TTC549 (cell line): Measurements from ENCODE around the gene SPECC1.
"Not testable (repeated sequence)": the region's sequence is repeated elsewhere in the genome, so short reads cannot be mapped to it uniquely, and the experiment has no call there.

ENCODE experiments used
- FAIRE-seq: peaks from 2 replicates; lab custom pipeline; 2012; peaks lifted over from hg19 to GRCh38; lab: Jason Lieb, UNC

Gene SPECC1

GRCh38 chr17:20313306-20313705, 304.1 kb downstream of the SPECC1 start:
- FAIRE-seq: no peak

- FAIRE-seq: no peak
Measured at GRCh38 chr17:20313891-20314290, 304.7 kb downstream of the SPECC1 start.

GRCh38 chr17:20314834-20315233, 305.7 kb downstream of the SPECC1 start:
- no peak for FAIRE-seq

GRCh38 chr17:20315311-20315710, 306.2 kb downstream of the SPECC1 start:
- FAIRE-seq: no peak

GRCh38 chr17:20315821-20316220, 306.7 kb downstream of the SPECC1 start:
- FAIRE-seq: no peak

- FAIRE-seq: not testable (repeated sequence)
Measured at GRCh38 chr17:20320535-20321229, 311.5 kb downstream of the SPECC1 start.

GRCh38 chr17:20321357-20321756, 312.2 kb downstream of the SPECC1 start:
- not testable (repeated sequence) for FAIRE-seq

GRCh38 chr17:20327739-20328138, 318.6 kb downstream of the SPECC1 start:
- FAIRE-seq: not testable (repeated sequence)

GRCh38 chr17:20351405-20351804, 342.2 kb downstream of the SPECC1 start:
- not testable (repeated sequence) for FAIRE-seq

- FAIRE-seq: not testable (repeated sequence)
Measured at GRCh38 chr17:20352567-20352966, 343.4 kb downstream of the SPECC1 start.

GRCh38 chr17:20363846-20364245, 354.7 kb downstream of the SPECC1 start:
- FAIRE-seq: not testable (repeated sequence)
